BLaER1 (cell line): ENCODE results near the gene HSPB8.

Experiments
- H3K27ac ChIP-seq: shearing (Covaris generic); formaldehyde crosslinking; 2 replicates; pipeline ENCODE4 v1.8.1; 2022
- H3K27me3 ChIP-seq: shearing (Covaris generic); formaldehyde crosslinking; 2 replicates; pipeline ENCODE4 v1.8.1; 2022
- H3K36me3 ChIP-seq: shearing (Covaris generic); formaldehyde crosslinking; 2 replicates; pipeline ENCODE4 v1.8.1; 2022
- H3K4me1 ChIP-seq: shearing (Covaris generic); formaldehyde crosslinking; 2 replicates; pipeline ENCODE4 v1.8.1; 2022
- H3K4me2 ChIP-seq: shearing (Covaris generic); formaldehyde crosslinking; 2 replicates; pipeline ENCODE4 v1.8.1; 2022
- H3K4me3 ChIP-seq: shearing (Covaris generic); formaldehyde crosslinking; 2 replicates; pipeline ENCODE4 v1.8.1; 2022
- H3K9ac ChIP-seq: shearing (Covaris generic); formaldehyde crosslinking; 2 replicates; pipeline ENCODE4 v1.8.1; 2022
- H3K9me3 ChIP-seq: shearing (Covaris generic); formaldehyde crosslinking; 2 replicates; pipeline ENCODE4 v1.8.1; 2022
- H4K20me1 ChIP-seq: shearing (Covaris generic); formaldehyde crosslinking; 2 replicates; pipeline ENCODE4 v1.8.1; 2022
- Cebpa-rat ChIP-seq: shearing (Covaris generic); IDR thresholded peaks from 2 replicates; pipeline ENCODE4 v1.8.1; 2022

The HSPB8 gene

DNA sequence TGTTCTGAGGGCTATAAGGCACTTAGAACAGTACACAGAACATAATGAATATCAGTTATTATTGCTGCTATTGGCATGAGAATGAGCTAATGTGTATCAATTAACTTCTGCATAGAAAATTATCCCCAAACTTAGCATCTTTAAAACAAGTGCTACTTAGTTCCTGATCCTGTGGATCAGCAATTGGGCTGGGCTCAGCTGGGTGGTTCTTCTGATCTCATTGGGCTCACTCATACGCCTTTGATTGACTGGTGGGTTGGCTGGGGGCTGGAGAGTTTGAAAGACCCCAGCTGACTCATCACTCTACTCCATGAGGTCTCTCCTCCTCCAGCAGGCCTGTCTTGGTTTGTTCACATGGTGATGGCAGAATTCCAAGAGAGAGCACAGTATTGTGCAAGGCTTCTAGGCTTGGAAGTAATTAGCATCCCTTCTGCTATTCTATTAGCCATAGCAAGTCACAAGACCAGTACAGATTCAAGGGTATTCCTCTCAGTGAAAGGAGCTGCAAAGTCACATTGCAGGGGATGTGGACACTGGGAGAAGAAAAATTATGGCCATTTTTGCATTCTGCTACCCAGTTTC, 27.2 kb upstream of the HSPB8 start:
- Histone ChIP-seq H3K27me3 (no peaks in the 10 kb centered on the region), H4K20me1 (no peaks in the 10 kb centered on the region), H3K9ac (no peak overlapping the region), H3K36me3 (no peaks in the 10 kb centered on the region), H3K4me1 (peaks cover 14% of the 10 kb centered on the region), H3K4me2 (no peak overlapping the region), H3K4me3 (no peak overlapping the region), H3K9me3 (peaks cover 19% of the 10 kb centered on the region), H3K27ac (no peak overlapping the region)
- TF ChIP-seq Cebpa-rat = no peak

GRCh38 chr12:119153477-119154434, 25.0 kb upstream of the HSPB8 start:
- peaks cover 19% of the 10 kb centered on the region for H3K9me3 ChIP-seq
- H3K36me3 ChIP-seq = no peaks in the 10 kb centered on the region
- no peak for TF ChIP-seq Cebpa-rat
- H3K4me1 ChIP-seq = peaks cover 17% of the 10 kb centered on the region
- H3K4me2 ChIP-seq = no peak overlapping the region
- H4K20me1 ChIP-seq = no peaks in the 10 kb centered on the region
- H3K4me3 ChIP-seq = no peak overlapping the region
- H3K27ac ChIP-seq = no peak overlapping the region
- H3K9ac ChIP-seq = no peak overlapping the region
- H3K27me3 ChIP-seq = no peaks in the 10 kb centered on the region

- Histone ChIP-seq H3K4me3 (no peak overlapping the region), H3K27ac (no peak overlapping the region), H3K36me3 (no peaks in the 10 kb centered on the region), H3K9ac (no peak overlapping the region), H3K27me3 (no peaks in the 10 kb centered on the region), H3K4me1 (peaks cover 17% of the 10 kb centered on the region), H4K20me1 (no peaks in the 10 kb centered on the region), H3K9me3 (peaks cover 19% of the 10 kb centered on the region), H3K4me2 (no peak overlapping the region)
- no peak for TF ChIP-seq Cebpa-rat
These were observed 24.3 kb upstream of the HSPB8 start for GRCh38 chr12:119154435-119154818.

- Histone ChIP-seq H4K20me1 (no peaks in the 10 kb centered on the region), H3K36me3 (no peaks in the 10 kb centered on the region), H3K27ac (no peak overlapping the region), H3K9me3 (peaks cover 17% of the 10 kb centered on the region), H3K9ac (no peak overlapping the region), H3K4me3 (no peak overlapping the region), H3K4me1 (peaks cover 17% of the 10 kb centered on the region), H3K4me2 (peak overlapping the region; percentile 53), H3K27me3 (no peaks in the 10 kb centered on the region)
- no peak for TF ChIP-seq Cebpa-rat
These were observed 22.2 kb upstream of the HSPB8 start for GRCh38 chr12:119156401-119157044.

DNA sequence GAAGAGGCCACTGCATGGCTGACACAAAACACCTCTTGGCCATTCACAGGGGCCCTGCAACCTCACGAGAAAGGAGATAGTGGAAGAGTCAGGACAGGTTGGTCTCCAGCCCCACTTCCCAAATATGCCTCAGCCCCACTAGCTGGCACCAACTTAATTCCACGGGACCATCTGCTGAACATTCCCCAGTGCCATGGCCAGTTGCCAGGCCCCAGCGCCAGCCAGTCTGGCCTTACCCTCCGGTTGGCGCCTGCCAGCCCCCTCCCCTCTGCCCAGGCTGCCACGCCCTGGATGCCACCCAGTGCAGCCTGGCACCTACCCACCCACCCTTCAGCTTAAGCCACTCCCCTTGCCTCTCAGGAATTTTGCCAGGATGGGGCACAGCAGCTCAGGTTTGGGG, 21.2 kb upstream of the HSPB8 start:
- TF ChIP-seq Cebpa-rat = no peak
- Histone ChIP-seq H3K4me2 (peak overlapping the region; percentile 13; the same call in 1 of the 2 replicates), H3K4me1 (peaks cover 17% of the 10 kb centered on the region), H3K4me3 (no peak overlapping the region), H3K36me3 (no peaks in the 10 kb centered on the region), H3K9ac (no peak overlapping the region), H4K20me1 (no peaks in the 10 kb centered on the region), H3K27ac (no peak overlapping the region), H3K27me3 (no peaks in the 10 kb centered on the region), H3K9me3 (peaks cover 16% of the 10 kb centered on the region)

GRCh38 chr12:119157978-119158377, 20.8 kb upstream of the HSPB8 start:
- H3K4me2 ChIP-seq = peak overlapping the region; percentile 13; the same call in 1 of the 2 replicates
- no peak overlapping the region for H3K27ac ChIP-seq

GRCh38 chr12:119158402-119158801, 20.3 kb upstream of the HSPB8 start:
- Histone ChIP-seq H3K27ac (no peak overlapping the region), H4K20me1 (no peaks in the 10 kb centered on the region), H3K27me3 (no peaks in the 10 kb centered on the region), H3K9me3 (peaks cover 13% of the 10 kb centered on the region), H3K4me3 (no peak overlapping the region), H3K4me2 (no peak overlapping the region), H3K9ac (no peak overlapping the region), H3K4me1 (peaks cover 17% of the 10 kb centered on the region), H3K36me3 (no peaks in the 10 kb centered on the region)
- TF ChIP-seq Cebpa-rat = no peak

More at GRCh38 chr12:119157978-119158377, 20.8 kb upstream of the HSPB8 start:
- H3K4me3 ChIP-seq = no peak overlapping the region
- H3K9ac ChIP-seq = no peak overlapping the region
- peaks cover 17% of the 10 kb centered on the region for H3K4me1 ChIP-seq
- no peaks in the 10 kb centered on the region for H4K20me1 ChIP-seq
- no peak for TF ChIP-seq Cebpa-rat
- H3K36me3 ChIP-seq = no peaks in the 10 kb centered on the region
- peaks cover 16% of the 10 kb centered on the region for H3K9me3 ChIP-seq
- H3K27me3 ChIP-seq = no peaks in the 10 kb centered on the region

DNA sequence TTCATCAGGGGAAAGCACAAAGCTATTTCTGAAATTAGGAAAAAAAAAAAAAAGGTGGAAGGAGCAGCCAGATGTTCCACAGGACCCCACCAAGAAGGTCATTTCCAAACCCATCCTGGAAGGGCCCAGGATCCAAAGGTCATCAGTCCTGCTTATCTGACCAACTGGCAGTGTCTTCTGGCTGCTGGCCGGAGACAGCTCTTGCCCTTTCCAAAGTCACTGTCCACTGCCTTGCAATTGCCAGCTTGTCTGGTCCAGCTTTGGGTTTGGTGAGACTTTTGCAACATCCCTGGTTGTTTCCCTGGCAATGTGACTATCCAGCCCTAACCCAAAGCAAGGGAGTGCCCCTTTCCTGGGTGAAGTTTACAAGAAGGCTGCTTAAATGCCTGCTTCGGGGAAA, 18.9 kb upstream of the HSPB8 start:
- no peaks in the 10 kb centered on the region for H4K20me1 ChIP-seq
- H3K36me3 ChIP-seq = no peaks in the 10 kb centered on the region
- no peak overlapping the region for H3K4me2 ChIP-seq
- H3K4me1 ChIP-seq = peaks cover 17% of the 10 kb centered on the region
- H3K4me3 ChIP-seq = no peak overlapping the region
- H3K9ac ChIP-seq = no peak overlapping the region
- no peaks in the 10 kb centered on the region for H3K27me3 ChIP-seq
- no peaks in the 10 kb centered on the region for H3K9me3 ChIP-seq
- TF ChIP-seq Cebpa-rat = no peak
- H3K27ac ChIP-seq = no peak overlapping the region

DNA sequence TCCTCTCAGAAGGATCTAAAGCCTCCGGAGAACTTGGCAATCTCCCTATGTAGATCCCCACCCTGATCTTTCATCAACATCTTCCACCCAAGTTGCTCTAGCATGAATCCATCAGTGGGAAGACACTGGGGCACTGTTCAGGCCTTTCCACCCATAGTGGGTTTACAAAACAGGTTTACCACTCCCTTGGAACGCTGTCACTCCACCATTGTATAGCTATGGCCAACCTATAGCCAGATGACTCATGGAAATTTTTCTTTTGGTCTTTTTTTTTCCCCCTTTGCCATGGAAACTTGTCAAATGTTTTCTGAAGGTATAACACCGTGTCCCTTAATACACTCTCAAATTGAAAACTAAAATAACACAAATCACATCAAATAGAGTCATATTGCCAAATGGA, 10.8 kb upstream of the HSPB8 start:
- no peaks in the 10 kb centered on the region for H3K9me3 ChIP-seq
- no peak for TF ChIP-seq Cebpa-rat
- H3K9ac ChIP-seq = no peak overlapping the region
- H3K4me3 ChIP-seq = no peak overlapping the region
- H3K27ac ChIP-seq = no peak overlapping the region
- no peaks in the 10 kb centered on the region for H3K36me3 ChIP-seq
- no peaks in the 10 kb centered on the region for H3K4me1 ChIP-seq
- H3K27me3 ChIP-seq = no peaks in the 10 kb centered on the region
- H4K20me1 ChIP-seq = no peaks in the 10 kb centered on the region
- H3K4me2 ChIP-seq = no peak overlapping the region

- no peaks in the 10 kb centered on the region for H4K20me1 ChIP-seq
- no peak for TF ChIP-seq Cebpa-rat
- H3K4me1 ChIP-seq = no peaks in the 10 kb centered on the region
- H3K4me3 ChIP-seq = no peak overlapping the region
- no peaks in the 10 kb centered on the region for H3K9me3 ChIP-seq
- no peaks in the 10 kb centered on the region for H3K36me3 ChIP-seq
- H3K9ac ChIP-seq = no peak overlapping the region
- no peak overlapping the region for H3K4me2 ChIP-seq
- no peaks in the 10 kb centered on the region for H3K27me3 ChIP-seq
- H3K27ac ChIP-seq = no peak overlapping the region
These were observed 10.0 kb upstream of the HSPB8 start for GRCh38 chr12:119168721-119169120.
